ENCODE measurements around the gene ZBTB7C.

ZBTB7C gene

GRCh38 chr18:48397021-48397420 lies 12.2 kb downstream of the ZBTB7C start:
- TF ChIP-seq CTCF (conservative IDR thresholded peaks at IDR 0.05; ENCODE audit: low read length) = no peak
- H3K4me3 ChIP-seq (ENCODE audit: low read length) = no peak overlapping the region
- DNase-seq (ENCODE audit: low read depth) = no peak

GRCh38 chr18:48396561-48396960 lies 12.6 kb downstream of the ZBTB7C start:
- TF ChIP-seq CTCF (conservative IDR thresholded peaks at IDR 0.05; ENCODE audit: low read length) = no peak
- H3K4me3 ChIP-seq (ENCODE audit: low read length) = no peak overlapping the region
- DNase-seq (ENCODE audit: low read depth) = no peak

- no peak for TF ChIP-seq CTCF (conservative IDR thresholded peaks at IDR 0.05; ENCODE audit: low read length)
- DNase-seq (ENCODE audit: low read depth) = no peak
- no peak overlapping the region for H3K4me3 ChIP-seq (ENCODE audit: low read length)
Measured at GRCh38 chr18:48395646-48396045, 13.5 kb downstream of the ZBTB7C start.

- TF ChIP-seq CTCF (conservative IDR thresholded peaks at IDR 0.05; ENCODE audit: low read length) = no peak
- H3K4me3 ChIP-seq (ENCODE audit: low read length) = no peak overlapping the region
- no peak for DNase-seq (ENCODE audit: low read depth)
Measured at GRCh38 chr18:48394176-48394575, 15.0 kb downstream of the ZBTB7C start.

- DNase-seq (ENCODE audit: low read depth) = no peak
- no peak for TF ChIP-seq CTCF (conservative IDR thresholded peaks at IDR 0.05; ENCODE audit: low read length)
- H3K4me3 ChIP-seq (ENCODE audit: low read length) = no peak overlapping the region
Measured at GRCh38 chr18:48393776-48394175, 15.4 kb downstream of the ZBTB7C start.

- no peak for TF ChIP-seq CTCF (conservative IDR thresholded peaks at IDR 0.05; ENCODE audit: low read length)
- H3K4me3 ChIP-seq (ENCODE audit: low read length) = no peak overlapping the region
- no peak for DNase-seq (ENCODE audit: low read depth)
Measured at GRCh38 chr18:48393170-48393569, 16.0 kb downstream of the ZBTB7C start.

GRCh38 chr18:48392268-48392667 lies 16.9 kb downstream of the ZBTB7C start:
- TF ChIP-seq CTCF (conservative IDR thresholded peaks at IDR 0.05; ENCODE audit: low read length) = no peak
- no peak for DNase-seq (ENCODE audit: low read depth)

More at GRCh38 chr18:48392268-48392667, 16.9 kb downstream of the ZBTB7C start:
- no peak overlapping the region for H3K4me3 ChIP-seq (ENCODE audit: low read length)

Measured in AG10803 (cell line).